Central memory CD8-positive, alpha-beta T cell (primary cell): ENCODE data around the gene ACSS3.
"Not testable (repeated sequence)": the region's sequence is repeated elsewhere in the genome, so short reads cannot be mapped to it uniquely, and the experiment has no call there.

Experiments
- ATAC-seq: fragments of 150-1000 bp; cut with Tn5 transposase; replicated peaks from 2 replicates; pipeline ENCODE4 v1.10.0; 2022; ENCODE audit warnings: mild to moderate bottlenecking, moderate FRiP score, moderate number of reproducible peaks; ENCODE audit not compliant: poor library complexity, severe bottlenecking; ENCODE audit errors: extremely low read depth
- DNase-seq, 2 donors: peaks; one replicate each; pipeline ENCODE4 v3.0.0; 2021; ENCODE audit warnings: low spot score in 2 of 2
- H3K27ac Mint-ChIP-seq: one replicate; pipeline ENCODE4 v1.8.0; 2022; ENCODE audit warnings: low read depth, mild to moderate bottlenecking, moderate library complexity, mixed read lengths
- H3K27me3 Mint-ChIP-seq: one replicate; pipeline ENCODE4 v1.8.0; 2022; ENCODE audit warnings: mixed read lengths
- H3K36me3 Mint-ChIP-seq: one replicate; pipeline ENCODE4 v1.8.0; 2022; ENCODE audit warnings: mild to moderate bottlenecking, moderate library complexity, mixed read lengths; ENCODE audit not compliant: insufficient read depth
- H3K4me1 Mint-ChIP-seq: one replicate; pipeline ENCODE4 v1.8.0; 2022; ENCODE audit warnings: mixed read lengths
- H3K4me3 Mint-ChIP-seq: one replicate; pipeline ENCODE4 v1.8.0; 2022; ENCODE audit warnings: mild to moderate bottlenecking, moderate library complexity, mixed read lengths
- H3K9me3 Mint-ChIP-seq: one replicate; pipeline ENCODE4 v1.8.0; 2022; ENCODE audit warnings: mixed read lengths

ACSS3 gene

GRCh38 chr12:81200561-81200960, 122.7 kb downstream of the ACSS3 start:
- H3K27ac Mint-ChIP-seq, H3K4me1 Mint-ChIP-seq, DNase-seq, H3K27me3 Mint-ChIP-seq, H3K36me3 Mint-ChIP-seq, ATAC-seq, H3K4me3 Mint-ChIP-seq: not testable (repeated sequence)
- H3K9me3 Mint-ChIP-seq = peaks cover 23% of the 10 kb centered on the region

DNA sequence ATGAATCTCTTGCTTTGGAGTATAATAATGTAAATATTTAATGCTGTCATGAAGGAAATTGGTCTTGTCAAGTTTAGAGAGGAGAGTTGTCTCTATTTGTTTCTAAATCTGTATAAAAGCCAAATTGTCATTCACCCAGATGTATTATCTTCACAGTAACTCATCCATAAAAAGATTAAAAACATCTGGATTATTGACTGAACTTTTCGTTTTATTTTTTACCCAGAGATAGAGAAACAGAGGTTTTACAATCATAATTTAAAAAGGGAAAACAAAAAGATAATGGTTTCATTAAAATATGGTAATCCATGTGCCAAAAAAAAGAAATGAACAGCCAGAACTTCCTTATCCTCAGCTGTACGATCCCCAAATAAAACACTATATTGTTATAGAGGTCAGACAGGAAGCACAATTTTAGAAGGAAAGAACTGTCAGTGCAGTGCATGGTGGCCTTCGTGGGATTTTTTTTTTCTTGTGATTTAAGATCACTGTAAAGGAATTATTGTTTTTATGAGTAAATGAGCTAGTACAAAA, 125.9 kb downstream of the ACSS3 start:
- Mint-ChIP-seq H3K27ac (no peak overlapping the region), H3K4me1 (no peaks in the 10 kb centered on the region)

DNA sequence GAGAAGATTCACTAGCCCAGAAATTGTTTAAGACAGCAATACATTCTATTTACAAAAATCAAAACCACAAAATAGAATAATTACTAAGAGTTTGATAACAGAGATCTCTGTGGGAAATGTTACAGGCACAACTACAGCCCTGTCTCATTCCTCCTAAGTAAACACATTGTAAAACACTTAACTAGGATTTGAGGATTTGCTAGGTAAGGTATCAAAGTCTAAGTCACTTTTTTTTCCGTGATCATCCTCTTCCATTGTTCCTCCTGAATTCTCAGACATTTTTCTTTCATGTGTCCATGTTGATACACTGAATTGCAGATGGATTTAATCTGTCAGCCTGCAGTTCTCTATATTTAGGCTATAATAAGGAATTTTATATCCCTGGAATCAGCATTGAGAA, 127.5 kb downstream of the ACSS3 start:
- Mint-ChIP-seq H3K27ac (no peak overlapping the region), H3K27me3 (no peaks in the 10 kb centered on the region), H3K4me3 (no peak overlapping the region), H3K36me3 (no peaks in the 10 kb centered on the region), H3K4me1 (no peaks in the 10 kb centered on the region), H3K9me3 (peaks cover 12% of the 10 kb centered on the region)
- no peak for ATAC-seq
- DNase-seq = no peak

More for the DNA sequence above, 125.9 kb downstream of the ACSS3 start:
- ATAC-seq (no peak), DNase-seq (no peak)
- H3K36me3 Mint-ChIP-seq = no peaks in the 10 kb centered on the region
- no peak overlapping the region for H3K4me3 Mint-ChIP-seq
- no peaks in the 10 kb centered on the region for H3K27me3 Mint-ChIP-seq
- peaks cover 13% of the 10 kb centered on the region for H3K9me3 Mint-ChIP-seq

DNA sequence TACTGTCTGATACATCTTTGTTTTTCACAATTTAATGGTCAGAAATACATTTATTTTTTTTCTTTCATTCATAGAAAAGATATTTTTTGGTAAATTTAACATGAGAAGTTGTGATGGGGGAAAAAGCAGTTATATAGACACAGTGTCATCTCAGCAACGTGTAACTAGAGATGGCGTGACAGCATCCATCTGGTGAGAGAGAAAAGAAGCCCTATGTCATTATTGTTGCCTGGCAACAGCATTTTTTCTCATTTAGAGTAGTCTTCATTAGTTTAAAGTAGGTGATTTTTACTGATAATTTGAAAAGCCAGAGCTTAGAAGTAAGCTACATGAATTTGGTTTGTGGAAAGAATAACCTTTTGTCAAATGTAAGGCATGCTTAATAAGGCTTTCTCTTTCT, 128.6 kb downstream of the ACSS3 start:
- no peak overlapping the region for H3K27ac Mint-ChIP-seq
- no peak overlapping the region for H3K4me3 Mint-ChIP-seq
- H3K9me3 Mint-ChIP-seq = peaks cover 12% of the 10 kb centered on the region
- H3K36me3 Mint-ChIP-seq = no peaks in the 10 kb centered on the region
- H3K27me3 Mint-ChIP-seq = no peaks in the 10 kb centered on the region
- DNase-seq = no peak
- no peaks in the 10 kb centered on the region for H3K4me1 Mint-ChIP-seq
- ATAC-seq = no peak

DNA sequence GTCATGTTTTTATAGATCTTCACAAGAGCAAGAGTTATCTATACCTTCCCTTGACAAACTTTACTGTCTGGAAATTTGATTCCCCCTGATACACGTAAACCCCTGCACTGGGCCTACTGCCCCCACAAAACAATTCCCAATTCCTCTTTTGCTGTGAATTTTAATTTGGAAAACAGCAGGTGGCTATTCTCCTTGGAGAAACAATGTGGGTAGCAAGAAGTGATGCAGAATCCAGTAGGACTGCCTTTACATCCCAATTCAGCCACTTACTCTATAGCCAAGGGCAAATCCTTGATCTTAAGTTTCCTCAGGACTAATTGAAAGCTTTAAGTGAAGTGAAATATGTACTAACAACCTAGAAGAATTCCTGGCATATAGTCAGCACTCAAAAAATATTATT, 129.3 kb downstream of the ACSS3 start:
- Mint-ChIP-seq H3K9me3 (peaks cover 19% of the 10 kb centered on the region), H3K27me3 (no peaks in the 10 kb centered on the region), H3K4me3 (no peak overlapping the region), H3K27ac (no peak overlapping the region), H3K36me3 (no peaks in the 10 kb centered on the region), H3K4me1 (no peaks in the 10 kb centered on the region)
- no peak for ATAC-seq
- DNase-seq = no peak

DNA sequence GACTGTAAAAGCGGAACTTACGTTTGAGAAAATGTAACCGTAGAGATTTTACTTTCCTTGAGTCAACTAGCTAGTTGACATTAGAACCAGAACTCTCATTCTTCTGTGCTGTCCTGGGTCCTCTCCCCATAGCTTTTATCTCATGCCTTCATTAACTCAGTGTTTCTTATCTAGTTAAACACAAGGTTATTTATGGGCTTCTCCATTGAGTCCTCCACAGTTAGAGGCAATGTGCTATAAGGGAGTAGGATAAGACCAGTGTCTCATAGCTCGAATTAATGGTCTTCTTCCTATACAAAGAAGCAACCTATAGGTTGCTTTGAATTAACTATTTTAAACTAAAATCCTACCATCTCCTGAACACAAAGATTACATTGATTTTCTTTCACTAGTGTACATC, 129.8 kb downstream of the ACSS3 start:
- H3K27me3 Mint-ChIP-seq = no peaks in the 10 kb centered on the region
- H3K27ac Mint-ChIP-seq = no peak overlapping the region

GRCh38 chr12:81208187-81208911, 130.5 kb downstream of the ACSS3 start:
- Mint-ChIP-seq H3K27ac (no peak overlapping the region), H3K4me3 (no peak overlapping the region), H3K36me3 (no peaks in the 10 kb centered on the region), H3K9me3 (peaks cover 26% of the 10 kb centered on the region), H3K27me3 (no peaks in the 10 kb centered on the region), H3K4me1 (no peaks in the 10 kb centered on the region)
- ATAC-seq (no peak), DNase-seq (no peak)

More for the DNA sequence above, 129.8 kb downstream of the ACSS3 start:
- Mint-ChIP-seq H3K4me1 (no peaks in the 10 kb centered on the region), H3K36me3 (no peaks in the 10 kb centered on the region), H3K9me3 (peaks cover 23% of the 10 kb centered on the region), H3K4me3 (no peak overlapping the region)
- no peak for ATAC-seq
- DNase-seq = no peak

- Mint-ChIP-seq H3K27ac (no peak overlapping the region), H3K4me3 (no peak overlapping the region), H3K36me3 (no peaks in the 10 kb centered on the region), H3K27me3 (no peaks in the 10 kb centered on the region), H3K4me1 (no peaks in the 10 kb centered on the region), H3K9me3 (peaks cover 33% of the 10 kb centered on the region)
- DNase-seq = no peak
- ATAC-seq = no peak
These were observed 131.1 kb downstream of the ACSS3 start for GRCh38 chr12:81209012-81209411.

DNA sequence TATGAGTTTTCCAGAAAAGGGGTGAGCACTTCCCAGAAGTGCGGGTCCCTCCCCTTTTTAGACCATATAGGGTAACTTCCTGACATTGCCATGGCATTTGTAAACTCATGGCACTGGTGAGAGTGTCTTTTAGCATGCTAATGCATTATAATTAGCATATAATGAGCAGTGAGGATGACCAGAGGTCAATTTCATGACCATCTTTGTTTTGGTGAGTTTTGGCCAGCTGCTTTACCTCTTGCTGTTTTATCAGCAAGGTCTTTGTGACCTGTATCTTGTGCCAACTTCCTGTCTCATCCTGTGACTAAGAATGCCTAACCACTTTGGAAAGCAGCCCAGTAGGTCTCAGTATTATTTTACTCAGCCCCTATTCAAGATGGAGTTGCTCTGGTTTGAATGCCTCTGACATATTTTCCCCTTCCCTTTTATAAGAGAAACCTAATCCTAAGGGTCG, 131.9 kb downstream of the ACSS3 start:
- H3K4me3 Mint-ChIP-seq = not testable (repeated sequence)

DNA sequence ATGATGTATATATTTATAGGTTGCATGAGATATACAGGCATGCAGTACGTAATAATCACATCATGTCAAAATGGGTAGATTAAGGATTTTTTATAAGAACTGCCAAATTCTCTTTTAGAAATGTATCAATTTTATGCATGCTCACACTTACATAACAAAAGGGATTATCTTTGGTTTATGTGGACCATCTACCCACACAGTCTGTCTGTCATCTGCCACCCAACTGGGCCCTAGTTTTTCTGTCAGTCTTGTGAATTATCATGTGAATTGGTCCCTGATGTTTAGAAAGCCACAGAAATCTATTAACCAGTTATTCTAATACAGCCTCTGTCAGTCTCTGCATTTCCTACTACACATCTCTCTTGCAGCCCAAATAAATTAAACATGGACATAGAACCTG, 133.4 kb downstream of the ACSS3 start:
- H3K9me3 Mint-ChIP-seq = peaks cover 34% of the 10 kb centered on the region
- H3K4me3 Mint-ChIP-seq = no peak overlapping the region
- no peaks in the 10 kb centered on the region for H3K4me1 Mint-ChIP-seq
- DNase-seq = no peak
- no peaks in the 10 kb centered on the region for H3K27me3 Mint-ChIP-seq
- no peaks in the 10 kb centered on the region for H3K36me3 Mint-ChIP-seq
- no peak for ATAC-seq
- no peak overlapping the region for H3K27ac Mint-ChIP-seq

More for the DNA sequence above, 131.9 kb downstream of the ACSS3 start:
- not testable (repeated sequence) for DNase-seq, H3K4me1 Mint-ChIP-seq, H3K27me3 Mint-ChIP-seq, ATAC-seq, H3K27ac Mint-ChIP-seq, H3K36me3 Mint-ChIP-seq
- peaks cover 34% of the 10 kb centered on the region for H3K9me3 Mint-ChIP-seq

GRCh38 chr12:81212996-81213696, 135.3 kb downstream of the ACSS3 start:
- H3K27me3 Mint-ChIP-seq = no peaks in the 10 kb centered on the region
- H3K4me3 Mint-ChIP-seq = no peak overlapping the region
- peaks cover 33% of the 10 kb centered on the region for H3K9me3 Mint-ChIP-seq
- no peaks in the 10 kb centered on the region for H3K4me1 Mint-ChIP-seq
- no peak for DNase-seq
- no peak overlapping the region for H3K27ac Mint-ChIP-seq
- H3K36me3 Mint-ChIP-seq = no peaks in the 10 kb centered on the region
- ATAC-seq = no peak

- Mint-ChIP-seq H3K27ac (no peak overlapping the region), H3K9me3 (peaks cover 20% of the 10 kb centered on the region), H3K4me3 (no peak overlapping the region), H3K36me3 (no peaks in the 10 kb centered on the region), H3K4me1 (no peaks in the 10 kb centered on the region), H3K27me3 (no peaks in the 10 kb centered on the region)
- no peak for ATAC-seq
- DNase-seq = no peak
These were observed 138.9 kb downstream of the ACSS3 start for GRCh38 chr12:81216739-81217138.

DNA sequence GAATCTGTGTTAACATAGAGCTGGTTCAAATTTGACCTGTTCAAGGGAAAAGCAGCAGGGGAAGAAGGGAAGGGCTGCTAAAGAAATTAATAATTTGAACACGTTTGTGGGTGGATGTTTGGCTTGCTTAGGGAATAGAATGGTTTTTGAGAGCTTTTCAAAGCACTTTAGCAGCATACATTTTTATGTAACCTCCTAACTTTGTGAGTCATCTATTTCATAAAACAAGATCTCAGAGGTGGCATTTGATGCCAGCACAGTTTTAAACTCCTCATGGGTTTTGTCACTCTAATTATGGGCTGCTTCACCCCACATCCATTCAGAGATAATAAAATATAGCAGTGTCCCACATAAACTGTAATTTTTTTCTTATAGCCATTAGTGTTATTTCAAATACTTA, 143.8 kb downstream of the ACSS3 start:
- no peak overlapping the region for H3K4me3 Mint-ChIP-seq
- H3K27me3 Mint-ChIP-seq = no peaks in the 10 kb centered on the region
- ATAC-seq (no peak), DNase-seq (no peak)
- no peak overlapping the region for H3K27ac Mint-ChIP-seq
- H3K36me3 Mint-ChIP-seq = no peaks in the 10 kb centered on the region
- H3K9me3 Mint-ChIP-seq = peaks cover 12% of the 10 kb centered on the region
- H3K4me1 Mint-ChIP-seq = no peaks in the 10 kb centered on the region
